ENCODE results near the gene MLXIP.
"Not testable (repeated sequence)": the region's sequence is repeated elsewhere in the genome, so short reads cannot be mapped to it uniquely, and the experiment has no call there.

The MLXIP gene

GRCh38 chr12:122096014-122096413 lies 17.5 kb downstream of the MLXIP start:
- no peak for DNase-seq (ENCODE audit: low spot score)

GRCh38 chr12:122096591-122097149 lies 18.1 kb downstream of the MLXIP start:
- no peak for DNase-seq (ENCODE audit: low spot score)

- DNase-seq (ENCODE audit: low spot score), result no peak
Observed at GRCh38 chr12:122097584-122097926, 19.0 kb downstream of the MLXIP start.

- no peak for DNase-seq (ENCODE audit: low spot score)
Observed at GRCh38 chr12:122097927-122098756, 19.6 kb downstream of the MLXIP start.

GRCh38 chr12:122099280-122099749 lies 20.8 kb downstream of the MLXIP start:
- DNase-seq (ENCODE audit: low spot score), result no peak

- DNase-seq (ENCODE audit: low spot score), result no peak
Observed at GRCh38 chr12:122099856-122100255, 21.3 kb downstream of the MLXIP start.

GRCh38 chr12:122100568-122100967 lies 22.0 kb downstream of the MLXIP start:
- no peak for DNase-seq (ENCODE audit: low spot score)

GRCh38 chr12:122102331-122102730 lies 23.8 kb downstream of the MLXIP start:
- DNase-seq (ENCODE audit: low spot score), result no peak

- DNase-seq (ENCODE audit: low spot score), result no peak
Observed at GRCh38 chr12:122104844-122105243, 26.3 kb downstream of the MLXIP start.

GRCh38 chr12:122105496-122105895 lies 26.9 kb downstream of the MLXIP start:
- not testable (repeated sequence) for DNase-seq (ENCODE audit: low spot score)

- no peak for DNase-seq (ENCODE audit: low spot score)
Observed at GRCh38 chr12:122106843-122107242, 28.3 kb downstream of the MLXIP start.

GRCh38 chr12:122107261-122107660 lies 28.7 kb downstream of the MLXIP start:
- DNase-seq (ENCODE audit: low spot score), result no peak

- no peak for DNase-seq (ENCODE audit: low spot score)
Observed at GRCh38 chr12:122111089-122111641, 32.6 kb downstream of the MLXIP start.

- no peak for DNase-seq (ENCODE audit: low spot score)
Observed at GRCh38 chr12:122116707-122117535, 38.4 kb downstream of the MLXIP start.

- DNase-seq (ENCODE audit: low spot score), result no peak
Observed at GRCh38 chr12:122117979-122118378, 39.4 kb downstream of the MLXIP start.

GRCh38 chr12:122121341-122121740 lies 42.8 kb downstream of the MLXIP start:
- DNase-seq (ENCODE audit: low spot score), result not testable (repeated sequence)

GRCh38 chr12:122121745-122122144 lies 43.2 kb downstream of the MLXIP start:
- DNase-seq (ENCODE audit: low spot score), result no peak

GRCh38 chr12:122123051-122123760 lies 44.6 kb downstream of the MLXIP start:
- peak; percentile 86 for DNase-seq (ENCODE audit: low spot score)

- DNase-seq (ENCODE audit: low spot score), result no peak
Observed at GRCh38 chr12:122123761-122124145, 45.2 kb downstream of the MLXIP start.

- no peak for DNase-seq (ENCODE audit: low spot score)
Observed at GRCh38 chr12:122124370-122124769, 45.8 kb downstream of the MLXIP start.

- DNase-seq (ENCODE audit: low spot score), result no peak
Observed at GRCh38 chr12:122125452-122126341, 47.1 kb downstream of the MLXIP start.
